Stomach (tissue), 4 donors: ENCODE results near the gene RREB1.

Source experiments
- CTCF ChIP-seq, 7 experiments: fragments of 450-650 bp in 4 of 7; fragments of 200-600 bp in 3 of 7; sonication (generic) in 3 of 7; IDR thresholded peaks; one replicate each; pipeline ENCODE4 v1.5.1; 2016 to 2019; ENCODE audit warnings: antibody characterized with exemption in 7 of 7, control low read depth in 2 of 7, mild to moderate bottlenecking in 1 of 7
- EP300 ChIP-seq: sonication (generic); formaldehyde crosslinking; IDR thresholded peaks from one replicate; pipeline ENCODE4 v1.6.1; 2017; ENCODE audit warnings: antibody characterized with exemption
- POLR2A ChIP-seq, 4 donors: fragments of 450-650 bp; IDR thresholded peaks; one replicate each; pipeline ENCODE4 v1.6.1; 2016; ENCODE audit warnings: antibody characterized with exemption in 4 of 4, control low read depth in 2 of 4, mild to moderate bottlenecking in 1 of 4, moderate library complexity in 1 of 4

GRCh38 chr6:7216941-7217621 lies 109.3 kb downstream of the RREB1 start:
- TF ChIP-seq POLR2A (IDR thresholded peaks at IDR 0.05) = no peak
- no peak for TF ChIP-seq CTCF (IDR thresholded peaks at IDR 0.05)
- no peak for TF ChIP-seq EP300
